Mammary epithelial cell (primary cell): ENCODE results near the gene HIBCH.

Source experiments
- CTCF ChIP-seq, 2 donors: IDR thresholded peaks in 1 of 2; conservative IDR thresholded peaks in 1 of 2; 2 replicates each; pipeline ENCODE4 v1.5.1; 2011 to 2012; ENCODE audit warnings: inconsistent platforms in 2 of 2, low read length in 2 of 2, mild to moderate bottlenecking in 2 of 2, control low read depth in 1 of 2, low read depth in 1 of 2; ENCODE audit not compliant: insufficient read depth in 1 of 2; ENCODE audit errors: extremely low read depth in 1 of 2
- EZH2 ChIP-seq: IDR thresholded peaks from 2 replicates; pipeline ENCODE4 v1.6.1; 2012; ENCODE audit warnings: low read length, inconsistent platforms, borderline replicate concordance

GRCh38 chr2:190254063-190254850 lies 65.4 kb downstream of the HIBCH start:
- no peak for TF ChIP-seq EZH2
- no peak for TF ChIP-seq CTCF (conservative IDR thresholded peaks at IDR 0.05 in 1 of 2, IDR thresholded peaks at IDR 0.05 in 1 of 2; ENCODE audit: extremely low read depth in 1 of 2, insufficient read depth in 1 of 2, low read depth in 1 of 2, low read length in 2 of 2)
